Measurements from ENCODE around the gene CYB561.

Gene CYB561

GRCh38 chr17:63445954-63446752 lies at the start of gene CYB561:
CYB561 (minus strand) TSS chr17:63446306; CDS start chr17:63437547, 8,759 bp downstream.
- no peak for DNase-seq

- no peak for DNase-seq
Measured at GRCh38 chr17:63495491-63495890, 49.4 kb upstream of the CYB561 start.

GRCh38 chr17:63494300-63494928 lies 48.3 kb upstream of the CYB561 start:
- no peak for DNase-seq

GRCh38 chr17:63493411-63493810 lies 47.3 kb upstream of the CYB561 start:
- DNase-seq: no peak

- DNase-seq: no peak
Measured at GRCh38 chr17:63492940-63493339, 46.8 kb upstream of the CYB561 start.

- DNase-seq: no peak
Measured at GRCh38 chr17:63491977-63492618, 46.0 kb upstream of the CYB561 start.

- no peak for DNase-seq
Measured at GRCh38 chr17:63491413-63491812, 45.3 kb upstream of the CYB561 start.

- no peak for DNase-seq
Measured at GRCh38 chr17:63490858-63491400, 44.8 kb upstream of the CYB561 start.

GRCh38 chr17:63490329-63490728 lies 44.2 kb upstream of the CYB561 start:
- no peak for DNase-seq

- no peak for DNase-seq
Measured at GRCh38 chr17:63489291-63489690, 43.2 kb upstream of the CYB561 start.

- DNase-seq: no peak
Measured at GRCh38 chr17:63488851-63489250, 42.7 kb upstream of the CYB561 start.

- DNase-seq: no peak
Measured at GRCh38 chr17:63487014-63487339, 40.9 kb upstream of the CYB561 start.

GRCh38 chr17:63486317-63487013 lies 40.4 kb upstream of the CYB561 start:
- no peak for DNase-seq

GRCh38 chr17:63483655-63484575 lies 37.8 kb upstream of the CYB561 start:
- no peak for DNase-seq

- DNase-seq: no peak
Measured at GRCh38 chr17:63483038-63483437, 36.9 kb upstream of the CYB561 start.

GRCh38 chr17:63482509-63482908 lies 36.4 kb upstream of the CYB561 start:
- no peak for DNase-seq

- no peak for DNase-seq
Measured at GRCh38 chr17:63481488-63481870, 35.4 kb upstream of the CYB561 start.

- DNase-seq: no peak
Measured at GRCh38 chr17:63480826-63481487, 34.9 kb upstream of the CYB561 start.

- DNase-seq: no peak
Measured at GRCh38 chr17:63480192-63480784, 34.2 kb upstream of the CYB561 start.

- no peak for DNase-seq
Measured at GRCh38 chr17:63479495-63480184, 33.5 kb upstream of the CYB561 start.
